CD14-positive monocyte (primary cell): ENCODE measurements around the gene ABCB10. TPM values are rescaled to one million over a fixed set of nuclear protein-coding genes. Genes with fewer than 3 reads are reported as not detected.

Source experiments
- DNase-seq, 3 donors: peaks; one replicate each; pipeline ENCODE4 v3.0.0-alpha.2; 2011 to 2022
- H2AFZ ChIP-seq: 2 replicates; pipeline ENCODE4 v1.6.0; 2012; ENCODE audit warnings: mild to moderate bottlenecking, low read depth, low read length, inconsistent platforms; ENCODE audit not compliant: insufficient read depth, poor library complexity, severe bottlenecking
- H3K27ac ChIP-seq, 2 donors: 1 replicate in 1 of 2; 2 replicates in 1 of 2; pipeline ENCODE4 v1.5.1; 2012 to 2013; ENCODE audit warnings: low read length in 2 of 2, control low read depth in 1 of 2, inconsistent platforms in 1 of 2, low read depth in 1 of 2, mild to moderate bottlenecking in 1 of 2
- H3K27me3 ChIP-seq, 2 donors: one replicate each; pipeline versions ENCODE4 v1.6.0 to v1.6.1; 2011 to 2013; ENCODE audit warnings: low read length in 2 of 2; ENCODE audit not compliant: control insufficient read depth in 2 of 2, insufficient read depth in 2 of 2
- H3K36me3 ChIP-seq, 2 donors: replicated peaks in 1 of 2; 1 replicate in 1 of 2; 2 replicates in 1 of 2; pipeline versions ENCODE4 v1.5.1 to v1.6.1; 2012 to 2013; ENCODE audit warnings: low read length in 2 of 2, control low read depth in 1 of 2, inconsistent platforms in 1 of 2, mild to moderate bottlenecking in 1 of 2; ENCODE audit not compliant: insufficient read depth in 2 of 2, control insufficient read depth in 1 of 2
- H3K4me1 ChIP-seq, 2 donors: 1 replicate in 1 of 2; 2 replicates in 1 of 2; pipeline versions ENCODE4 v1.5.1 to v1.6.1; 2012 to 2013; ENCODE audit warnings: low read length in 2 of 2, control low read depth in 1 of 2, inconsistent platforms in 1 of 2, mild to moderate bottlenecking in 1 of 2, moderate library complexity in 1 of 2; ENCODE audit not compliant: insufficient read depth in 2 of 2, control insufficient read depth in 1 of 2
- H3K4me2 ChIP-seq: replicated peaks from 2 replicates; pipeline ENCODE3; 2012; ENCODE audit warnings: low read length, moderate library complexity, mild to moderate bottlenecking; ENCODE audit not compliant: poor library complexity, severe bottlenecking; ENCODE audit errors: extremely low read depth
- H3K4me3 ChIP-seq, 3 experiments: fragments of 200-600 bp in 1 of 3; sonication (generic) in 1 of 3; replicated peaks in 1 of 3; 1 replicate in 2 of 3; 2 replicates in 1 of 3; pipeline ENCODE4 v1.5.1; 2011 to 2013; ENCODE audit warnings: low read length in 3 of 3, mild to moderate bottlenecking in 3 of 3, control low read depth in 2 of 3, low read depth in 2 of 3, inconsistent platforms in 1 of 3, moderate library complexity in 1 of 3
- H3K79me2 ChIP-seq: 2 replicates; pipeline ENCODE4 v1.6.0; 2012; ENCODE audit warnings: mild to moderate bottlenecking, control low read depth, inconsistent platforms, low read length, moderate library complexity; ENCODE audit not compliant: insufficient read depth
- H3K9ac ChIP-seq: 2 replicates; pipeline ENCODE4 v1.6.0; 2017; ENCODE audit warnings: low read length, mild to moderate bottlenecking; ENCODE audit not compliant: insufficient read depth, poor library complexity, severe bottlenecking
- H3K9me3 ChIP-seq, 2 donors: replicated peaks in 1 of 2; 1 replicate in 1 of 2; 2 replicates in 1 of 2; pipeline versions ENCODE4 v1.5.1 to v1.6.1; 2012 to 2013; ENCODE audit warnings: low read length in 2 of 2, control low read depth in 1 of 2; ENCODE audit not compliant: control insufficient read depth in 1 of 2, insufficient read depth in 1 of 2
- H4K20me1 ChIP-seq: 2 replicates; pipeline ENCODE4 v1.6.0; 2012; ENCODE audit warnings: mild to moderate bottlenecking, low read length, control low read depth, moderate library complexity; ENCODE audit not compliant: insufficient read depth
- H3K27ac Mint-ChIP-seq, 7 donors: one replicate each; pipeline ENCODE4 v1.8.0; 2020; ENCODE audit warnings: mild to moderate bottlenecking in 7 of 7, mixed read lengths in 7 of 7, moderate library complexity in 6 of 7, inconsistent platforms in 2 of 7
- H3K27me3 Mint-ChIP-seq, 3 donors: one replicate each; pipeline ENCODE4 v1.8.0; 2021 to 2022; ENCODE audit warnings: low read depth in 3 of 3, mild to moderate bottlenecking in 3 of 3, mixed read lengths in 3 of 3, moderate library complexity in 3 of 3, inconsistent platforms in 1 of 3
- H3K36me3 Mint-ChIP-seq, 2 donors: one replicate each; pipeline ENCODE4 v1.8.0; 2020; ENCODE audit warnings: mixed read lengths in 2 of 2, inconsistent platforms in 1 of 2, mild to moderate bottlenecking in 1 of 2
- H3K4me1 Mint-ChIP-seq: one replicate; pipeline ENCODE4 v1.8.0; 2020; ENCODE audit warnings: mild to moderate bottlenecking, mixed read lengths
- H3K4me3 Mint-ChIP-seq, 2 donors: one replicate each; pipeline ENCODE4 v1.8.0; 2020; ENCODE audit warnings: mild to moderate bottlenecking in 2 of 2, mixed read lengths in 2 of 2, moderate library complexity in 1 of 2
- H3K9me3 Mint-ChIP-seq, 7 donors: one replicate each; pipeline ENCODE4 v1.8.0; 2020 to 2022; ENCODE audit warnings: mixed read lengths in 7 of 7, mild to moderate bottlenecking in 6 of 7, moderate library complexity in 6 of 7, inconsistent platforms in 2 of 7
- whole genome bisulfite sequencing: methylation state at CpG from one replicate; pipeline ENCODE4 v1.1.5; 2013; ENCODE audit warnings: missing lambda C conversion rate; ENCODE audit not compliant: insufficient coverage; 5-methylcytosine and 5-hydroxymethylcytosine counted together
- intact Hi-C, 2 donors: fragments of 100-400 bp; cut with micrococcal nuclease; formaldehyde crosslinking; loops; one replicate each; pipeline versions ENCODE4 v1.15.0 to v1.15.1; 2023
- polyA plus RNA-seq, 3 donors: library from polyadenylated mRNA; depleted of rRNA in 1 of 3; unstranded in 2 of 3; stranded (reverse) in 1 of 3; fragments of 300-500 nt in 2 of 3; fragments of >200 nt in 1 of 3; fragmentation: Illumina TruSeq in 2 of 3; gene quantifications; 1 replicate in 2 of 3; 2 replicates in 1 of 3; pipeline ENCODE4 v1.2.3, GENCODE V29; 2012 to 2021
- TF ChIP-seq, protein P1 (sequence below): fragments of 200-600 bp; IDR thresholded peaks from one replicate; pipeline ENCODE4 v1.8.0; 2022; ENCODE audit warnings: antibody characterized with exemption, mild to moderate bottlenecking

Gene ABCB10
- polyA plus RNA-seq, 3 donors = 5.4 to 12.9 (median 11.4) TPM

DNA sequence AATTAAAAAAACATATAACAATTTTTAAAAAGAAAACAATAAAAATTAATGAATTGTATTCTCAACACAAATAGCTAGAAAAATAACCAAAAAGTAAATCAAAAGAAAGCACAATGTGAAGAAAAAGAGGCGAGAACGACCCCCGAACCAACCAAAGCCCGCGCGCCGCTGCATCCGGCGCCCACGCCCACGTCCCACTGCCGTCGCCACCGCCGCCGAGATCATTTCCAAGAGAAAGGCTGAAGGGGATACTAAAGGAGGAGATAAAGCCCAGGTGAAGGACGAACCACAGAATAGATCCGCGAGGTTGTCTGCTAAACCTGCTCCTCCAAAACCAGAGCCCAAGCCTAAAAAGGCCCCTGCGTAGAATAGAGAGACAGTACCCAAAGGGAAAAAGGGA is 11.8 kb upstream of the ABCB10 start:
- H3K4me3 ChIP-seq = no peak overlapping the region
- H3K27me3 ChIP-seq = no peaks in the 10 kb centered on the region
- H3K9me3 ChIP-seq = no peaks in the 10 kb centered on the region
- H4K20me1 ChIP-seq = no peaks in the 10 kb centered on the region
- Mint-ChIP-seq H3K4me1 (peaks cover 16% of the 10 kb centered on the region), H3K9me3 (no peaks in the 10 kb centered on the region), H3K27ac (no peak overlapping the region), H3K36me3 (no peaks in the 10 kb centered on the region), H3K4me3 (no peak overlapping the region), H3K27me3 (peaks cover 0 to 3% (median 0%) of the 10 kb centered on the region in 3 donors)
- H3K4me2 ChIP-seq = no peak overlapping the region
- peaks cover 10 to 13% of the 10 kb centered on the region in 2 donors for H3K4me1 ChIP-seq
- no peak overlapping the region for H2AFZ ChIP-seq
- TF ChIP-seq, protein P1, sequence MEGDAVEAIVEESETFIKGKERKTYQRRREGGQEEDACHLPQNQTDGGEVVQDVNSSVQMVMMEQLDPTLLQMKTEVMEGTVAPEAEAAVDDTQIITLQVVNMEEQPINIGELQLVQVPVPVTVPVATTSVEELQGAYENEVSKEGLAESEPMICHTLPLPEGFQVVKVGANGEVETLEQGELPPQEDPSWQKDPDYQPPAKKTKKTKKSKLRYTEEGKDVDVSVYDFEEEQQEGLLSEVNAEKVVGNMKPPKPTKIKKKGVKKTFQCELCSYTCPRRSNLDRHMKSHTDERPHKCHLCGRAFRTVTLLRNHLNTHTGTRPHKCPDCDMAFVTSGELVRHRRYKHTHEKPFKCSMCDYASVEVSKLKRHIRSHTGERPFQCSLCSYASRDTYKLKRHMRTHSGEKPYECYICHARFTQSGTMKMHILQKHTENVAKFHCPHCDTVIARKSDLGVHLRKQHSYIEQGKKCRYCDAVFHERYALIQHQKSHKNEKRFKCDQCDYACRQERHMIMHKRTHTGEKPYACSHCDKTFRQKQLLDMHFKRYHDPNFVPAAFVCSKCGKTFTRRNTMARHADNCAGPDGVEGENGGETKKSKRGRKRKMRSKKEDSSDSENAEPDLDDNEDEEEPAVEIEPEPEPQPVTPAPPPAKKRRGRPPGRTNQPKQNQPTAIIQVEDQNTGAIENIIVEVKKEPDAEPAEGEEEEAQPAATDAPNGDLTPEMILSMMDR = no peak
- WGBS = 75% methylated on average over 10 of the region's 20 CpGs
- H3K36me3 ChIP-seq = no peaks in the 10 kb centered on the region
- no peak overlapping the region for H3K27ac ChIP-seq
- intact Hi-C loops = no loop called here
- H3K79me2 ChIP-seq = no peaks in the 10 kb centered on the region
- DNase-seq = no peak
- H3K9ac ChIP-seq = no peak overlapping the region

DNA sequence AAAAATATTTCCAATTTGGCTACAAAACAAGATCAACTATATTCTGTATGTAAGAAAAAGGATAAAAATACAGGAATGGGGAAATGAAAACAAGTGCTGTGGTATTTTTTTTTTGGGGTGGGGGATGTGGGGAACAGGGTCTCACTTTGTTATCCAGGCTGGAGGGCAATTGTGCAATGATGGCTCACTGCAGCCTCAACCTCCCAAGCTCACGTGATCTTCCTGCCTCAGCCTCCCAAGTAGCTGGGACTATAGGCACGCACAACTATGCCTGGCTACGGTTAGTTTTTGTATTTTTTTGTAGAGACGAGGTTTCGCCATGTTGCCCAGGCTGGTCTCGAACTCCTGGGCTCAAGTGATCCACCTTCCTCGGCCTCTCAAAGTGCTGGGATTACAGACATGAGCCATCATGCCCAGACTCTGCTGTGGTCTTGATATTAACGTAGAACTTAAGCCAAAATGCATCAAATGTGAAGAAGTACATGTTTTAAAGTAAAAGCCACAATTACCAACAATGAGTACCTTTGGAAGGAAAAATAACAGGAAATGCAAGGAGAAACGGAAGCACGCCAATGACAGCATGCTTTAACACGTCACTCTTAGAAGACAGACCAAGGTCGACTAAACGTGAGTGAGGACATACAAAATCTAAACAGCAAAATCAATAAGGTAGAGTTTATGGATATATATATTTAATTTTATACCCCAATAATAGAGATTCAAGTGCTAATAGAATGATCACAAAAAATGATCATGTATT is 8.8 kb upstream of the ABCB10 start:
- Mint-ChIP-seq H3K4me1 (peaks cover 16% of the 10 kb centered on the region), H3K36me3 (no peaks in the 10 kb centered on the region)
- peaks cover 10 to 13% of the 10 kb centered on the region in 2 donors for H3K4me1 ChIP-seq

More for the DNA sequence above, 8.8 kb upstream of the ABCB10 start:
- peak overlapping the region; percentile 61 for H2AFZ ChIP-seq
- peak overlapping the region; percentile 54 for H3K4me2 ChIP-seq
- peak overlapping the region; percentile 5 to 62 for H3K4me3 Mint-ChIP-seq
- no peaks in the 10 kb centered on the region for H3K79me2 ChIP-seq
- WGBS = 9% methylated on average over 7 of the region's 13 CpGs
- peak overlapping the region in 5 of 7 donors; percentile 21 to 75 (median 62) for H3K27ac Mint-ChIP-seq
- no peaks in the 10 kb centered on the region for H3K9me3 ChIP-seq
- H3K27me3 Mint-ChIP-seq = no peaks in the 10 kb centered on the region
- H3K27me3 ChIP-seq = no peaks in the 10 kb centered on the region
- no peaks in the 10 kb centered on the region for H3K9me3 Mint-ChIP-seq
- no peaks in the 10 kb centered on the region for H3K36me3 ChIP-seq
- DNase-seq = peak in 2 of 3 donors; percentile 41 to 51
- peak overlapping the region in 1 of 2 donors; percentile 31 for H3K27ac ChIP-seq
- H3K9ac ChIP-seq = no peak overlapping the region
- intact Hi-C loops = no loop called here
- H3K4me3 ChIP-seq = peak overlapping the region in 2 of 3 experiments; percentile 16 to 57
- H4K20me1 ChIP-seq = no peaks in the 10 kb centered on the region
- TF ChIP-seq, protein P1 = no peak
